GM18526 (cell line): Measurements from ENCODE around the gene KLRF1.

Experiments
- POLR2A ChIP-seq: IDR thresholded peaks from 3 replicates; pipeline ENCODE4 v1.6.1; 2011; ENCODE audit not compliant: insufficient read length; ENCODE audit errors: extremely low read depth

The KLRF1 gene

GRCh38 chr12:9848899-9849298, 21.6 kb downstream of the KLRF1 start:
- no peak for TF ChIP-seq POLR2A

- TF ChIP-seq POLR2A, result no peak
Measured at GRCh38 chr12:9851050-9851449, 23.8 kb downstream of the KLRF1 start.

DNA sequence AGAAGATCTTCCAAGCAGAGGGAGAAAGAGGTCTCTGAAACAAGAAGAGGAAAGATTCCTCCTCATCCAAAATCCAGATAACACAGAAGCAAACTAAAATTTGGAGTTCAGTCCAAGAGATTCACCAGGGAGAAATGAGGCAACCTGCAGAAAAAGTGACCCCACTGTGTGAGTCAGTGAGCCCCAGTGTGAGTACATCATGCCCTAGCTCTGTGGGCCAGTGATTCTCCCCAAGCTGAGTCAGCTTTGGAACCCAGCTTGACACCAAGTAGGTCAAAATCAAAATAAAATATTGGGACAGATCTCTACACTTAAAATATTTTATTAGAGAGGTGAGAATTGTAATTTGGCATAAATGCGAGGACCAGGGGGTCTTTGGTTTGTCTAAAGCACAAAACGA, 24.6 kb downstream of the KLRF1 start:
- no peak for TF ChIP-seq POLR2A

GRCh38 chr12:9856151-9856550, 28.9 kb downstream of the KLRF1 start:
- no peak for TF ChIP-seq POLR2A

- TF ChIP-seq POLR2A, result no peak
Measured at GRCh38 chr12:9856894-9857293, 29.6 kb downstream of the KLRF1 start.

DNA sequence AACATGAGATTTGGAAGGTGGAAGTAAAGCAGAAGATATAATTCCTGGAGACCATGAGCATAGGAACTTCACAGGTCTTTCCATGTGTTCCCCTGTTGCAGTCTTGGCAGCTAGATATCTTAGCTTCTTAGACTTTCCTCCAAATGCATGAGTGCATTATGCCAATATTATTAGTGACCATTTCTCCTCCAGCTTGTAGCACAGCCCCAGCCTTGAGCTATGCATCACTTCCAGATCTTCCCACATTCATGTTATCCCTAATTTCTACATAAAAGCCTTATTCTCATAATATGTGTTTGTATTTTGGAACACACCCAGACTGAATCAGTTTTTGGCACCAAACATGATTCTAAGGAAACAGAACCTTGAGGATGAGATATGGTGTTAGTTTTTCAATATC, 30.9 kb downstream of the KLRF1 start:
- TF ChIP-seq POLR2A, result no peak

GRCh38 chr12:9864913-9865675, 37.8 kb downstream of the KLRF1 start:
- TF ChIP-seq POLR2A, result no peak

GRCh38 chr12:9866860-9867269, 39.6 kb downstream of the KLRF1 start:
- TF ChIP-seq POLR2A, result no peak

GRCh38 chr12:9867531-9867930, 40.2 kb downstream of the KLRF1 start:
- TF ChIP-seq POLR2A, result no peak

- TF ChIP-seq POLR2A, result no peak
Measured at GRCh38 chr12:9868311-9868801, 41.1 kb downstream of the KLRF1 start.

GRCh38 chr12:9868951-9869306, 41.6 kb downstream of the KLRF1 start:
- no peak for TF ChIP-seq POLR2A

DNA sequence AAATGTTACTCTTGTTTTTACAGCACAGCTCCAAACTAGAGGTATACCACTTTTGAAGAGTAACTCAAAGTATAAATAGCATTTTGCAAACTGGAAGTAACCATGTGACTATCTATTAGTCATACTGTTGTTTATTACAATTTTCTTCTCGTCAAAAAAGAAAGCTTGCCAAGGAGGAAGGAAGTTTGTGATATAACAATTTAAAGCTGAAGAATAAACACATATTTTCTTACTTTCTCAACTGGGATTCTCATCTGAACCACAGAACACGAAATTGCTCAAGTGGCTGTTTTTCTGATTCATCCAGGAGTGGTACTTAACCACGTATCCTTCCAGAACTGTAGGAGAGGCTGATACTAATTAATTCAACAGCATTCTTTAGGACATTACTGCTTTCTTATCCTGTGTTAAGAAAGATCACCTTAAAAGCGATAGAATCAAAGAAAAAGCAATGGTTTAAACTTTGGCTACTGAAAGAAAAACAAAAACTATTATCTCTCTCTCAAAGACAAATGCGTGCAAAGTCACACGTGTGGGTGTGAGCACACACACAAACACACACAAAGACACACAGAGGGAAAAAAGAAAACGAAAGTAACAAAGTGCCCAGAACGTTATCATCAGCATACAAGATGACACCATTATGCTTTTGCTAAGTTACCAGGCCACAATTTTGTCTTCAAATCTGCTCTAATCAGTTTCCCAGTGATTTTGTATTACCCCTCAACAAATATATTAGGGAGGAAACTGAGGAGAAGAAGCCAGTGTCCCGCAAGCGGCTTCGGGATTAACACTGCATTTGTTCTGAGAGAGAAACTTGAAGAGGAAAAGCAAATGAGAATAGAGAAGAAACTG, 42.3 kb downstream of the KLRF1 start, which contains the start of gene CLEC2B:
CLEC2B (minus strand) TSS at position 48 of the 855 bp plus-strand sequence.
- TF ChIP-seq POLR2A, result no peak

DNA sequence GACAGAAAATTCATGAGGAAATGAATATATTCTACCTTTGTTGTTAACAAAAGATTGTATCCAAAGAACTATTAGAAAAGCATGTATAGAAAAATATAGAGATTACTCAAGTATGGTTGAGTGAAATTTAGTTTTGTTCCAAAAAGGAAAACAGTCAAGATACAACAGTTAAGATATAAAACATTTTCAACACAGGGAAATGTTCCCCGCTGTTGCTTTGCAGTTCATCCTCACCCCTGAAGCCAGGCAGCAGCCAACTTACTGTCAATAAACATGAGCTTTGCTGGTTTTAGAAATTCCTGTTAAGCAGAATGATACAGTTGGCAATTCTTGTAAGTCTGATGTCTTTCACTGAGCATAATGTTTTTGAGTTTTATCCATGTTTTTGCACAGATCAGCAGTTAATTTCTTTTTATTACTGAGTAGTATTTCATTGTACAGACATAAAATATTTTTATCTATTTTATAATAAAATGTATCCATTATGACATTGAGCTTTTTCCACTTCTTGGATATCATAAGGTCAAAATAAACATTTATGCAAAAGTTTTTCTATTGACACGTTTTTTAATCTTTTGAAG, 43.1 kb downstream of the KLRF1 start:
- no peak for TF ChIP-seq POLR2A

DNA sequence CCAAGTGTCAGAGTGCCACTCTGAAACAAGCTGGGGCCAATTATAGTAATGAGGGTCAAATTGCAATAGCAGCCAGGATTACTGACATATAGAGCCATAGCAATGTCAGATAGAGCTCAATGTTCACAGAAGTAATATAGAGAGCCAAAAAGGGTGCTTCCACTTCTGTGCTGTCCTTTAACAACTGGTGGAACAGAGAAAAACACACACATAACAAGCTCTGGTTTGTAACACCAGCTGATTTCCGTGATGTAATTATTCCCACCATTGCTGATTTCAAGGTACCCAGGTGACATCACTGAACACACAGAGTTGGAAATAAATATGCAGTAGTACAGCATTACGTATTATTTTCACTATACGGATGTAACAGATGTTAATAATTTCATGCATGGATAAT, 44.9 kb downstream of the KLRF1 start:
- no peak for TF ChIP-seq POLR2A

DNA sequence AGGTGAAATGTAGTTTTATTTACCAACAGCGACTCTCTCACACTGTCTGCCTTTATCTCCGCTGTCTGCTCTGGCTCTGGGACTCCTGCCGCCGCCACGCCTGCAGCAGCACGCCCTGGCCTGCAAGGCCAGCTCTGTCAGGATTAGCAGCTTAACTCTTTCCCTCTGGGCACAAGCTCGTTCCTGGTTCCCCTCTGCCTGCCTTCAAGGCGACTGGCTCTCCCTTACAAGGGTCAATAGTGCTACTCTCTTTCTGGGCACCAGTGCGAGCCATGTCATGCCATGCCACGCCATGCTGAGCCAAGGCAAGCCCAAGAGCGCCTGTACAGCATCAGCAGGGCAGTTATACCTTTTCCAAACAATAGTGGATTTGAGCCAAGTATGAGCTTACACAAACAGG, 45.5 kb downstream of the KLRF1 start:
- no peak for TF ChIP-seq POLR2A

DNA sequence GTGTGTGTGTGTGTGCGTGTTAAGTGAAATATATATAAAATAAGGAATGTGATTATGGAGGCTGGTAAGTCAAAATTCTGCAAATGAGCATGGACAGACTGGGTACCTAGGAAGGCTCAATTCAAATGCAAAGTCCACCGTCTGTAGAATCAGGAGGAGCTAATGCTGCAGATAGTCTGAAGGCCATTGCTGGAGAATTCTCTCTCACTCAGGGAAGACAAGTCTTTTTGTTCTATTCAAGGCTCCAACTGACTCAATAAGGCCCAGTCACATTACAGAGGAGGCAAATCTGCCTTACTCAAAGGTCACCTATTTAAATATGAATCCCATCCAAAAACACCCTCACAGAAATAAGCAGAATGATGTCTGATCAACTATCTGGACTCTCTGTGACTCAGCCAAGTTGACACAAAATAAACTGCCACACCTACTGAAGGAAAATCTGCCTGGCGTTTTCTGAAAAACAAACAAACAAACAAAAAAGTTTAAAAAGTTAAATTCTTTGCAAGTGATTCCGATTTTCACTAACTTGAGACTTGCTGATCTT, 53.3 kb downstream of the KLRF1 start:
- TF ChIP-seq POLR2A, result no peak

GRCh38 chr12:9881246-9881645, 54.0 kb downstream of the KLRF1 start, which contains the start of gene KLRF2:
Gene KLRF2, plus strand, starts transcription at chr12:9881489. Its CDS starts 107 bp downstream, at chr12:9881596.
- TF ChIP-seq POLR2A, result no peak
